Upper lobe of right lung (tissue), 1 donor: ENCODE measurements around the gene RPS6KA6. TPM values are rescaled to one million over a fixed set of nuclear protein-coding genes. Genes with fewer than 3 reads are reported as not detected.
"Not testable (repeated sequence)": the region's sequence is repeated elsewhere in the genome, so short reads cannot be mapped to it uniquely, and the experiment has no call there.

ENCODE experiments used
- ATAC-seq: fragments of 200-7000 bp; cut with Tn5 transposase; one replicate; pipeline ENCODE4 v1.9.1; 2020; ENCODE audit warnings: mild to moderate bottlenecking, moderate library complexity
- DNase-seq: peaks from one replicate; pipeline ENCODE4 v3.0.0-alpha.2; 2020
- H3K27ac ChIP-seq: fragments of 200-600 bp; one replicate; pipeline ENCODE4 v1.8.0; 2022
- H3K27me3 ChIP-seq: fragments of 200-600 bp; one replicate; pipeline ENCODE4 v1.8.0; 2022; ENCODE audit warnings: mild to moderate bottlenecking
- H3K36me3 ChIP-seq: fragments of 200-600 bp; one replicate; pipeline ENCODE4 v1.8.0; 2022
- H3K4me1 ChIP-seq: fragments of 200-600 bp; one replicate; pipeline ENCODE4 v1.8.0; 2022
- H3K4me3 ChIP-seq: fragments of 200-600 bp; one replicate; pipeline ENCODE4 v1.8.0; 2022; ENCODE audit warnings: mild to moderate bottlenecking
- H3K9me3 ChIP-seq: fragments of 200-600 bp; one replicate; pipeline ENCODE4 v1.8.0; 2022
- CTCF ChIP-seq: fragments of 200-600 bp; IDR thresholded peaks from one replicate; pipeline ENCODE4 v1.8.0; 2022; ENCODE audit warnings: antibody characterized with exemption
- intact Hi-C: fragments of 100-400 bp; cut with DNase I; formaldehyde crosslinking; loops from one replicate; pipeline ENCODE4 v1.11.0; 2022
- total RNA-seq: library from RNA; stranded (reverse); fragmentation: NEBNext Ultra II Directional; extraction: Animal tissue kit (Norgen Biotek cat#: 25700); gene quantifications from one replicate; pipeline ENCODE4 v1.2.1, GENCODE V29; 2021
- donor health status: DM: no; HTN: yes; CAD: no; lungs with severe emphysema.

RPS6KA6 gene
- total RNA-seq, 1 donor from 2014 or later = 2.4 TPM

GRCh38 chrX:84118315-84118714 lies 69.7 kb downstream of the RPS6KA6 start:
- intact Hi-C loops = no loop called here
- TF ChIP-seq CTCF = no peak
- Histone ChIP-seq H3K36me3 (no peaks in the 10 kb centered on the region), H3K27ac (no peak overlapping the region), H3K27me3 (no peaks in the 10 kb centered on the region), H3K4me3 (no peak overlapping the region), H3K4me1 (no peaks in the 10 kb centered on the region), H3K9me3 (no peaks in the 10 kb centered on the region)
- no peak for DNase-seq
- ATAC-seq = no peak

GRCh38 chrX:84108584-84108983 lies 79.4 kb downstream of the RPS6KA6 start:
- H3K27me3 ChIP-seq = no peaks in the 10 kb centered on the region
- no peak for DNase-seq
- TF ChIP-seq CTCF = no peak

GRCh38 chrX:84099120-84099519 lies 88.9 kb downstream of the RPS6KA6 start:
- H3K4me1 ChIP-seq = no peaks in the 10 kb centered on the region
- intact Hi-C loops = no loop called here
- no peaks in the 10 kb centered on the region for H3K27me3 ChIP-seq
- DNase-seq = no peak
- no peaks in the 10 kb centered on the region for H3K9me3 ChIP-seq
- no peak overlapping the region for H3K27ac ChIP-seq
- no peaks in the 10 kb centered on the region for H3K36me3 ChIP-seq
- TF ChIP-seq CTCF = no peak
- no peak for ATAC-seq
- H3K4me3 ChIP-seq = no peak overlapping the region

More at GRCh38 chrX:84108584-84108983, 79.4 kb downstream of the RPS6KA6 start:
- Histone ChIP-seq H3K4me3 (no peak overlapping the region), H3K36me3 (no peaks in the 10 kb centered on the region), H3K27ac (no peak overlapping the region), H3K4me1 (no peaks in the 10 kb centered on the region), H3K9me3 (no peaks in the 10 kb centered on the region)
- intact Hi-C loops = no loop called here
- ATAC-seq = no peak

GRCh38 chrX:84079479-84080197 lies 108.4 kb downstream of the RPS6KA6 start:
- H3K9me3 ChIP-seq, H3K27me3 ChIP-seq, intact Hi-C loops, ATAC-seq, H3K36me3 ChIP-seq, H3K4me3 ChIP-seq, H3K27ac ChIP-seq, H3K4me1 ChIP-seq: not testable (repeated sequence)
- DNase-seq = peak; percentile 66

GRCh38 chrX:84078991-84079390 lies 109.0 kb downstream of the RPS6KA6 start:
- Histone ChIP-seq H3K4me3 (no peak overlapping the region), H3K36me3 (no peaks in the 10 kb centered on the region), H3K27me3 (no peaks in the 10 kb centered on the region), H3K4me1 (no peaks in the 10 kb centered on the region), H3K27ac (no peak overlapping the region), H3K9me3 (no peaks in the 10 kb centered on the region)
- DNase-seq = no peak
- intact Hi-C loops = no loop called here
- no peak for TF ChIP-seq CTCF
- ATAC-seq = no peak

GRCh38 chrX:84064814-84065213 lies 123.2 kb downstream of the RPS6KA6 start:
- no peak for TF ChIP-seq CTCF
- no peak overlapping the region for H3K4me3 ChIP-seq
- H3K9me3 ChIP-seq = no peaks in the 10 kb centered on the region
- intact Hi-C loops = no loop called here
- DNase-seq (no peak), ATAC-seq (no peak)
- no peaks in the 10 kb centered on the region for H3K36me3 ChIP-seq
- no peaks in the 10 kb centered on the region for H3K4me1 ChIP-seq
- no peaks in the 10 kb centered on the region for H3K27me3 ChIP-seq
- H3K27ac ChIP-seq = no peak overlapping the region
